NT2/D1 (cell line): ENCODE measurements around the gene MYL4.

Source experiments
- YY1 ChIP-seq: IDR thresholded peaks from 2 replicates; pipeline ENCODE4 v1.6.1; 2011; ENCODE audit not compliant: insufficient read length, insufficient read depth
- ZNF274 ChIP-seq: IDR thresholded peaks from 2 replicates; pipeline ENCODE4 v1.6.1; 2011; ENCODE audit warnings: mild to moderate bottlenecking, low read depth, low read length

DNA sequence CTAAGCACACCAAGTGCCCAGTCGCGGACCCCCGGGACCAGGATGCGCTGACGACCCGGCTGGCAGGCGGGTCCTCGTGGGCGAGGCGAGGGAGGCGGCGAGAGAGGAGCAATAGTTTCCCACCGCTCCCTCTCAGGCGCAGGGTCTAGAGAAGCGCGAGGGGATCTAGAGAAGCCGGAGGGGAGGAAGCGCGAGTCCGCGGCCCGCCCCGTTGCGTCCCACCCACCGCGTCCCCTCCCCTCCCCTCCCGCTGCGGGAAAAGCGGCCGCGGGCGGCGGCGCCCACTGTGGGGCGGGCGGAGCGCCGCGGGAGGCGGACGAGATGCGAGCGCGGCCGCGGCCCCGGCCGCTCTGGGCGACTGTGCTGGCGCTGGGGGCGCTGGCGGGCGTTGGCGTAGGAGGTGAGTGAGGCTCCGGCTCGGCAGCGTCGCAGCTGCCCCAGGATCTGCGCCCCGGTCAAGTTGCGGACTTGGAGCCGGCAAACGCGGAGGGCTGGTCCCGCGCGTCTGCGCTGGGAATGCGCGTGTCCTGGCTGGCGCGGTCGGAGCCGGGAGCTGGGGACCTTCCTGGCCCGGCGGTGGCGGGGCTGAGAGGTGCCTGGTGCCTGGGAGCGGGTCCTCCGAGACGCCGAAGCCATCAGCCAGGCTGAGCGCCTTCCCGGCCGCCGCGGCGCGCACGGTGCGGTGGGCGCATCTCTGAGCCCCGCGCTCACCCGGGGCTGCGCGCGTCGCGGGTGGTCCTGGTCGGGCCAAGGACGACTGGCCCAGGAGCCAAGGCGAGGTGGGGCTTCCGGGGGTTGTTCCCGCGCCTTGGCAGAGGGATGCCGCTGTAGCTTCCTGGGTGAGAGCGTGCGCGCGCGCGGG lies 44.6 kb downstream of the MYL4 start, which contains the start of gene ITGB3:
- TF ChIP-seq YY1, result no peak
- TF ChIP-seq ZNF274, result no peak
